AG04450 (cell line): ENCODE results near the gene TSHZ2. TPM values are rescaled to one million over a fixed set of nuclear protein-coding genes. Genes with fewer than 3 reads are reported as not detected.
"Not testable (repeated sequence)": the region's sequence is repeated elsewhere in the genome, so short reads cannot be mapped to it uniquely, and the experiment has no call there.

ENCODE experiments used
- CTCF ChIA-PET: fragments of 300-600, 350-600 bp; formaldehyde crosslinking; extraction: SDS; loops from one replicate; lab custom pipeline; 2022; ENCODE audit warnings: antibody characterized with exemption, inconsistent platforms; lab: Charles Lee
- POLR2A ChIA-PET: fragments of 350-600 bp; formaldehyde crosslinking; extraction: SDS; loops from one replicate; lab custom pipeline; 2021; ENCODE audit warnings: antibody characterized with exemption, inconsistent platforms; lab: Yijun Ruan, JAX
- DNase-seq: peaks from one replicate; pipeline ENCODE4 v3.0.0-alpha.2; 2011; ENCODE audit warnings: low read depth, low spot score
- H3K27ac ChIP-seq: one replicate; pipeline ENCODE4 v1.5.1; 2012; ENCODE audit warnings: low read depth, low read length, control low read depth
- H3K27me3 ChIP-seq: one replicate; pipeline ENCODE4 v1.6.0; 2012; ENCODE audit warnings: low read length; ENCODE audit not compliant: control insufficient read depth, insufficient read depth
- H3K4me3 ChIP-seq: 2 replicates; pipeline ENCODE4 v1.5.1; 2011; ENCODE audit warnings: mild to moderate bottlenecking, low read depth, low read length, control low read depth
- H3K9me3 ChIP-seq: 2 replicates; pipeline ENCODE4 v1.5.1; 2012; ENCODE audit warnings: low read length; ENCODE audit not compliant: control insufficient read depth, insufficient read depth
- CTCF ChIP-seq: IDR thresholded peaks from 2 replicates; pipeline ENCODE4 v1.5.1; 2011; ENCODE audit warnings: low read depth, low read length, control low read depth, inconsistent platforms
- polyA plus RNA-seq: library from polyadenylated mRNA; depleted of rRNA; stranded (reverse); fragments of >200 nt; gene quantifications from 2 replicates; pipeline ENCODE4 v1.2.3, GENCODE V29; 2011

Gene TSHZ2
- polyA plus RNA-seq, 1 experiment = not detected

- Histone ChIP-seq H3K4me3 (no peak overlapping the region), H3K9me3 (no peaks in the 10 kb centered on the region), H3K27me3 (no peaks in the 10 kb centered on the region), H3K27ac (no peak overlapping the region)
- POLR2A ChIA-PET = no interaction called here
- no peak for TF ChIP-seq CTCF
- CTCF ChIA-PET = no interaction called here
- DNase-seq = no peak
Observed at GRCh38 chr20:53020834-53021233, 48.7 kb downstream of the TSHZ2 start.

GRCh38 chr20:53021934-53022333 lies 49.8 kb downstream of the TSHZ2 start:
- Histone ChIP-seq H3K4me3 (no peak overlapping the region), H3K27ac (no peak overlapping the region), H3K9me3 (no peaks in the 10 kb centered on the region), H3K27me3 (no peaks in the 10 kb centered on the region)
- CTCF ChIA-PET = no interaction called here
- no peak for TF ChIP-seq CTCF
- POLR2A ChIA-PET = no interaction called here
- no peak for DNase-seq

- ChIA-PET POLR2A (no interaction called here), CTCF (no interaction called here)
- Histone ChIP-seq H3K27ac (no peak overlapping the region), H3K4me3 (no peak overlapping the region), H3K9me3 (no peaks in the 10 kb centered on the region), H3K27me3 (no peaks in the 10 kb centered on the region)
- no peak for TF ChIP-seq CTCF
- no peak for DNase-seq
Observed at GRCh38 chr20:53023732-53024520, 51.8 kb downstream of the TSHZ2 start.

GRCh38 chr20:53024653-53025052 lies 52.5 kb downstream of the TSHZ2 start:
- CTCF ChIA-PET, POLR2A ChIA-PET, DNase-seq, H3K9me3 ChIP-seq, H3K27me3 ChIP-seq, H3K27ac ChIP-seq, H3K4me3 ChIP-seq: not testable (repeated sequence)

GRCh38 chr20:53027089-53027488 lies 54.9 kb downstream of the TSHZ2 start:
- ChIA-PET CTCF (no interaction called here), POLR2A (no interaction called here)
- H3K27ac ChIP-seq = no peak overlapping the region
- H3K4me3 ChIP-seq = no peak overlapping the region
- no peak for DNase-seq
- TF ChIP-seq CTCF = no peak
- no peaks in the 10 kb centered on the region for H3K27me3 ChIP-seq
- H3K9me3 ChIP-seq = no peaks in the 10 kb centered on the region
